ENCODE measurements around the gene NCKAP5.

Gene NCKAP5

GRCh38 chr2:132780651-132781050, 787.6 kb downstream of the NCKAP5 start:
- DNase-seq = no peak

DNA sequence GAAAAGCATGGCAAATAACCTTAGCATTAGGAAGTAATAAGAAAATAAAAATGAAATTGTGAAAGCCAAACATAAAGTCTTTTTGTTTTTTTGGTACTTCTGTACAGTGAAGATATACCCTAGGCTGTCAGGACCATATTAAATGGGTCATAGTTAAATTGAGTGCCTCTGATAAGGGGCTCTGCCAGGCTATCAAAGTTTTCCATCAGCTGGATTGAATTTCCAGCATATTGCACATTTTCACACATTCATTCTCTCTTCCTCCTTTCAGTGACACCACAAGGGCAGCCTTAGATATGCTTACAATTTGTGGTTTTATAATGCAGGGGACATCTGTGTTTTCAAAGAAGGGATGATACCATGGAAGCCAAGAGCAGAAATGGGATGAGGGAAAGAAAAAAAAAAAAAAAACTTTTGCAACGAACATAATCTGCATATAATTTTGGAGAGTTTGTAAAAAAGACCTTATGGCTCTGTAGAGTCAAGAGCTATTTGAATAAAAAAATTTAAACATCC, 789.0 kb downstream of the NCKAP5 start:
- DNase-seq = no peak

DNA sequence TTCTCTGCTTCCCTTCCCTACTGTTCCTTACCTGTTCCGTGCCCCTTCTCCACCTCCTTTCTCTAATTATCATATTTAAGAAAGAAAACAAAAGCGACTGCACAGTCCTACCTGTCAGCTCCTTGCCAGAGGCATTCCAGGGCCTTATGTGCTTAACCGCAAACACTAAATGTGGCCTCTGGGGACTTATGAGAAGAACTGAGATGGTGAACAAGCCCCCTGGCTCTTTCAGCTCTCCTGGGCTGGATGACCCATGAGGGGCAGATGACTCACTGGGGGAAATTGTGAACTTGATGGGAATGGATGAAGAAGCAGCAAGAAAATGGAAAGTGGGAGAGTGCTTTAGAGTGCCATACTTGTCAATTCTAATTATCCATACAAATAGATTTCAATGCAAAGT, 792.0 kb downstream of the NCKAP5 start:
- no peak for DNase-seq

DNA sequence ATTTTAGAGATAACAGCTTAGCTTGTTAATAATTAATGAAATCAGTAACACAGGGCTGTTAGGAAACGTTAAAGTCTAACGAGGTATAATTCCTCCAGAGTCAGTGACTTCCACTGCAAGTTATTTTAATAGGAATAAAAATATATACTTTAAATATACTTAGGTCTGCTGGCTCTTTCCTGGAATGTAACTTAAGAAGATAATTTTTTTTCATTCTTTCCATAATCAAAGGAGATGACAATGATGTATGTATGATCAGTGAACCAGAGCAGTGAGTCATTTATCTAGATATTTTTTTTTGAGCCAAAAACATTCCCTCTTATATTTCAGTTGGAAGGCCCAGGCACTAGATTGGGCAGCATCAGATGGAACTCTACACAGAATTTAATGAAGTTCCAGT, 794.1 kb downstream of the NCKAP5 start:
- no peak for DNase-seq

GRCh38 chr2:132773331-132773730, 794.9 kb downstream of the NCKAP5 start:
- DNase-seq = no peak

- no peak for DNase-seq
Observed at GRCh38 chr2:132772340-132772739, 795.9 kb downstream of the NCKAP5 start.

DNA sequence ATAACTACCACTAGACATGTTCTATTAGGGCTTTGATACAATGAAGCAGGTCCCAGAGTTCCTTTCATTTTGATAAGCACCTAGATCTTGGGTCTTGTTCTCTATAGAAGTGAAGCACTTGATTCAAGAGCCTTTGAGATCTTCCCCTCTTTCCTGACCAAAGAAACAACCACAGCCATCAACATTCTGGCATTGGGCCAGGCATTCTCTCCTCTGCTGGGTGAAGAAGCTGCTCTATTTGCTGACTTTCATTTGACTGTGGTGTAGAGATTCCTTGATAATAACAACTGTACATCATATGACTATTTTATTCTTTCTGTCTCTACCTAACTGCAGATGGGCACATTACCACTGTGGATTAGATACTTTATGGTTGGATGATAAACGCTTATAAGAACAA, 801.7 kb downstream of the NCKAP5 start:
- DNase-seq = peak; percentile 0

DNA sequence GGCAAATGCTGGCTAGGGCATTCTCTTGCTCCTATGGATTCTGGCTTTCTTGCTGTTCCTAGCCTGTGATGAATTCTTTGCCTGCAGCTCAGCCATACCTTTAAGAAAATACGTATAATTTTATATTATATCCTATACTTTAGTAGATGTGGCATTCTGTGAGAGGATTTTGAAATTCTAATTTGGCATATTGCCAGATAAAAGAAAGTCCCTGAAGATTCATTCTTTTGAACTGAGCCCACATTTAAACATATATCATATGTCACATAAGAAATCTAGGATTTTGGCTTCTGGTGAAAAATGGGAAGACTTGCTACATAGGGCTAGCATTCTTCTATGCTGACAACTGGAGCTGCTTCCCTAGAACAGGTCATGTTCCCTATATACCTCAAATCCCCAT, 806.8 kb downstream of the NCKAP5 start:
- DNase-seq = no peak

- no peak for DNase-seq
Observed at GRCh38 chr2:132760971-132761370, 807.3 kb downstream of the NCKAP5 start.

DNA sequence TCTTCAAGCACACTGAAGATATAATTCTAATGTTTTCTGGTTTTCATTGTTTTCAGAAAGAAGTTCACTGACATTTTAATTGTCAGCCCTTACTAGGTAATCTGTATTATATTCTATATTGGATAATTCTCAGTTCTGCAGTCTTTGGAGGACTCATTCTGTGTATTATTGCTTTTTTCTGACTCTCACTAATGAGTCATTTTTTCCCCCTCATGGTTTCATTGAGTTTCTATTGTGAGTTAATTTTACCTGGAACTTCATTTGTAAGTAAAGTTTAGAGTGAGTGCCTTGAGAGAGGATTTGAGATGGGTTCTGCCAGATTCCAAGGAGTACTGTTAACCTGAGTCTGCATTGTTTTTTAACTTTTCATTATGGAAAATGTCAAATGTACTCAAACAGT, 807.9 kb downstream of the NCKAP5 start:
- no peak for DNase-seq

GRCh38 chr2:132758995-132759394, 809.3 kb downstream of the NCKAP5 start:
- DNase-seq = no peak

DNA sequence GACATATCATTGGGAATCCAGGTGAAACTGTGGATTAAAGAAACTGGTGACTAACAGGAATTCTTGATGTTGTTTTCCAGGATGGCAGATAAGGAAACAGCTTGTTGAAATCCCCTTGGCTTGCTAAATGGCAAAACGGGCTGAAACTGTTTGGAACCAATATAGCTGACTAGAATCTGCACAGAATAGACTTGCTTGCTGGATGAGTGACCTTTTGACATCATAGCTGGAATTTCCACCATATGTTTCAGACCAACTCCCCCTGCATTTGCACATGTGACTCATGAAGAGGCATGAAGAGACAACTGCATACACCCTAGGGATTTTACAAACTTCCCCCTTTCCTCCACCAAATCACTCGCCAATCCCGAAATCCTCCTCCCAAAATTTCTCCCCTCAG, 810.6 kb downstream of the NCKAP5 start:
- DNase-seq = no peak

DNA sequence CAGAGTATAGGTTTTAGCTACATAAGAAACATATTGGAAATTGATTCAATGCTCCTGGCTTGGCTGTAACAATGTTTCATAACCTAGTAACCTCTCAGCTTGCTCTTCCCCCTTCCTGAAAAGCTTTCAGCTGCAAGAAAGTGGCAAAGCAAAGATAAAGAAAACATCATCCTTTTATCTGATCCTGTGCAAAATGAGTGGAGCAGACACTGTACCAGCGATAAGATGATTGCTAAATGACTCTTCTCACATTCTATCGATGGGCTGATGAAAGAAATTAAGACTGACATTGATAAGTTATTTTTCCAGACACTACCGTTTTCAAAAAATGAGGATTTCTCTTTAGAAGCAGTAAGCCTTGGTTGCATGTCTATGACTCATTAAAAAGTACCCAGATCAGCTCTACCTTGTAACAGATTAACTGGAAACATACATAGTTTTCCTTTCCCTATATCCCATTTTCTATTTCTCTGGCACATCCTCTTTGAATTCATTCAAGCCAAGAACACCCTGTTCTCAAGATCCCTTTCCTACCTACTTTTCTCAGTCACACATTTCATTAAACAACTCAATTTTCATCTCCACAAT, 811.2 kb downstream of the NCKAP5 start:
- DNase-seq = no peak

GRCh38 chr2:132754867-132755472, 813.3 kb downstream of the NCKAP5 start:
- no peak for DNase-seq

DNA sequence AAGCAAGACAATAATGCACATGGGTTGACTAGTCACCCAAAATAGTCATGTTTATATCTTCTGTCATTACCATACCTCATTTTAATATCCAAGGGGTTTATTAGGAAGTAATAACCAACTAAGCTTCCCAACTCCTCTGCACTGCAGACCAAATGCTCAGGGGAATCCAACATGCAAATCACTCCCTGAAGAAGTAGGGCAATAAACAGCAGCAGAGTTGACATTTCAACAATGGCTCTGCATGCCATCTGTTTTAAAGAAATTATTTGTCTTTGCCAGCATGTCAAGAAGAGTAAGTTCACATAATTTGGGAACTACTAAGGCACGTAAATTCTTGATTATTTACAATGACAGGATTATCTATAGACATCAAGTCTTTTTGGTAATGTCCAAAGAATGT, 813.9 kb downstream of the NCKAP5 start:
- DNase-seq = no peak

DNA sequence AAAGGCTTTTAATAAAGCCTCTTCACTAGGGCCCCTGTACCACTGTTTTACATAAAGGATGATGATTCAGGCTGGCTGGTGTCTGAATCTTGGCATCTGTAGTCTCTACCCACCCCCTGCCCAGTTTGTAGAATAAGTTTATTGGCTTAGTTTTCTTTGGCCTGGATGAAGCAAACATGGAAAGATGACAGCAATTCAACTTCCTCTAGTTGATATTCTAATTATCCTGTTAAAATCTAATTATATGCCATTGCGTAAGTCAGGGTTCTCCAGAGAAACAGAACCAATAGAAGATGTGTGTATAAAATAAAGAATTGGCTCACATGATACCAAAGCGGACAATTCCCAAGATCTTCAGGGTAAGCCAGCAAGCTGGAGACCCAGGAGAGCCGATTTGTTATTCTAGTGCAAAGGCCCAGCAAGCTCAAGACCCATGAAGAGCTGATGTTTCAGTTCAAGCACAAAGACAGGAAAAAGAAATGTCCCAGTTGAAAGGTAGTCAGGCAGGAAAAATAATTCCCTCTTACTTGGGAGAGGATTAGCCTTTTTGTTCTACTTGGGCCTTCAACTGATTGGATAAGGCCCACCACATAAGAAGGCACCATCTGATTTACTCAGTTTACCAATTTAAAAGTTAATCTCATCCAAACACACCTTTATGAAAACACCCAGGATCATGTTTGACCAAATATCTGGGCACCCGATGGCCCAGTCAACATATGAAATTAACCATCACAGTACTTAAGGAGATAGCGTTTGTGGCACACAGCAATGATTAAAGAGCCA, 815.6 kb downstream of the NCKAP5 start:
- no peak for DNase-seq

- DNase-seq = no peak
Observed at GRCh38 chr2:132751836-132752235, 816.4 kb downstream of the NCKAP5 start.

DNA sequence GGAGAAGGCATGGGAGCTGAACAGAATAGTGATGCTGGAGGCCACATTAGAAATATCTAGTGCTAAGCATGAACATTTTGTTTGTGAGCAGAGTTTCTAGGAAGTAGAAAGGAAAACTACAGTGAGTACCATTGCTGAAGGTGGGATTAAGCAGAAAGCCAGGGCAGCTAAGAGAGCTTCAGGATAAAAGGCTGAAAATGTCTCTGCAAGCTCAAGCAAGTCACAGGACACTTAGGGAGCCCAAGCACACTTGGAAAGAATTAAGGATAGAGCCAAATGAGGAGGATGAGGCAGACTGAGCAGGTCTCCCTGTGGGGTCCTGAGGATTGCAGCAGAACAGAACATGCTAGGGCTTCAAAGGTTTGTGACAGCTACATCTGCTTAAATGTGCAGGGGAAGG, 817.7 kb downstream of the NCKAP5 start:
- no peak for DNase-seq

GRCh38 chr2:132747046-132747445, 821.2 kb downstream of the NCKAP5 start:
- no peak for DNase-seq

GRCh38 chr2:132741754-132742153, 826.5 kb downstream of the NCKAP5 start:
- no peak for DNase-seq

DNA sequence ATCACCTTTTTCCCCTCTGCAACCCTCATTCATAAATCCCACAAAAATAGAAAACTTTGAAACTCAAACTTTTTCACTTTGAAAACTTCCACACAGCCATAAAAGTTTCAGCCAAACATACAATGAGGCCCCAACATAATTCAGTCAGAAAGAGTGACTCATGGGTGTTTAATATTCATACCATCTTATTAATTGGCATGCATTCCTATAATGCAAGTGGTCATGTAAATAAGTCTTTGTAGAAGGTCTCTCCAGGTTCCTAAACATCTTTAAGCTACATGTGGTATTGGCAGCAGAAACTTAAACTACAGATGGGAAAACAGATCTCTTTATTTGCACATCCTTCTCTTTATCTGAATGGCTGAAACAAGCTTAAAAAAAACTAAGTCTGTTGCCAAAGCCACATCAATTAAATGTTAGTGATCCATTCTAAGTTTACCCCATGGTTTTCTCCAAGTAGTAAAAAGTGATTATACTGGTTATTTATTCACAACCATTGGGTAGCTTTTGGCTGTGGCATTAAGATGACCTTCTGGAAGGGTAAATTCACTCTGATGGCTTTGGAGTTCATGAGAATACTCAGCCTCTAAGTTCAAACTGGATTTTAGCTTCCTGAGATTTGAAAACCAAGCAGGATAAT, 828.1 kb downstream of the NCKAP5 start:
- DNase-seq = no peak

- no peak for DNase-seq
Observed at GRCh38 chr2:132738223-132738622, 830.0 kb downstream of the NCKAP5 start.

DNA sequence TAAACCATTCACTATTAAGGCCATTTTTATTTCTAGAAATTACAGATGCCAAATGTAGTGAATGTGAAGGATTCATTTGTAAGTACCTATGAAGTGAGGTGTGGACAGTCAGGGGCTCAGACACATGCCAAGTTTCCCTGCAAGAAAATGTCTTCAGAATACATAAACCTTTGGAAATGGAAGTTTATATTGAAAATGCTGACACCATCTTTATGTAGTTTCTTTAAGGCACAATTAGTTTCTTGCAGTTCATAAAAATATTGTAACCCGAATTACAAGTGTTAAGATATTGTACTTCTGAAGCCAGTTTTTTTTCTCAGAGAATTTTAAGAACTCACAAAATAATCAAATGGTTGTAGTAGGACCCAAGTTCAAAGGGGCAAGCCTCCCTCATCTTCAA, 832.2 kb downstream of the NCKAP5 start:
- no peak for DNase-seq

DNA sequence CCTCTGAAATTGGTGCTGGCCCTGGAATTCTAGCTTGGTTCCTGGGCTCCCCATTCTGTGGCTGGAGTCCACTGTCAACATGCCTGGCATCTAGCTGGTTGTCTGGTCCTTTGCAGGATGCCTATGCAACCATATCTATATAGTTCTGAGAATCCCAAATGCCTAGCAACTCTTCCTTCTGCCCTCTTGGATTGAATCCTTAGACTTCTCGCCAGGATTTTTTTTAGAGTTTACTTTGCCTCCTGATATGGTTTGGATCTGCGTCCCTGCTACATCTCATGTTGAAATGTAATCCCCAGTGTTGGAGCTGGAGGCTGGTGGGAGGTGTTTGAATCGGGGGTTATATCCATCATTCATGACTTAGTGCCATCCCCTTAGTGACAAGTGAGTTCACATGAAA, 833.3 kb downstream of the NCKAP5 start:
- DNase-seq = no peak
